AG04449 (cell line): ENCODE results near the gene HRH3.

Experiments used
- CTCF ChIA-PET: fragments of 350-600 bp; formaldehyde crosslinking; extraction: SDS; loops from one replicate; lab custom pipeline; 2021; ENCODE audit warnings: antibody characterized with exemption; lab: Yijun Ruan, JAX
- POLR2A ChIA-PET: fragments of 400-600, 350-600 bp; formaldehyde crosslinking; extraction: SDS; loops from one replicate; lab custom pipeline; 2020; ENCODE audit warnings: antibody characterized with exemption, inconsistent platforms; lab: Yijun Ruan, JAX
- DNase-seq: peaks from one replicate; pipeline ENCODE4 v3.0.0-alpha.2; 2010; ENCODE audit warnings: low read depth, low spot score
- H3K4me3 ChIP-seq: 2 replicates; pipeline ENCODE4 v1.5.1; 2011; ENCODE audit warnings: low read depth, mild to moderate bottlenecking, control low read depth, low read length
- TF ChIP-seq, protein P1 (sequence below): IDR thresholded peaks from one replicate; pipeline ENCODE4 v1.5.1; 2011; ENCODE audit warnings: mild to moderate bottlenecking, moderate library complexity, low read length, control low read depth, inconsistent platforms; ENCODE audit not compliant: insufficient read depth; ENCODE audit errors: missing control alignments

Gene HRH3

DNA sequence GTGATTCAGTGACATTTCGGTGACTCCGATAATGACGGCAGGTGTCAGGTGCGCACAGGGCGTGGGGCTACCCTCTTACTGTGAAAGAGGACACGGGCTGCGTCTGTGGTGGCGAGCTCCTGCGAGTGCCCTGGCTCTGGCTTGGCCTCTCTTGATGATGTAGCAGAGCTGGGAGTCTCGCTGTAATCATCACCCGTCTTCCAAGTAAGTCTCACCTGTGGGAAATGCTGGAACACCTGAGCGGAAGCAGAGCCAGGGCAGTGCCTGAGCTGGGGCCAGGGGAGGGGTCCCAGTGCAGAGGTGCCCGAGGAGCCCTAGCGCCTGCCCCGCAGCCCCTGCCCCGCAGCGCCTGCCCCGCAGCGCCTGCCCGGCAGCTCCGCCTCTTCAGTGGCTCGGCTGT, 23.0 kb upstream of the HRH3 start:
- no peak for DNase-seq
- ChIA-PET CTCF (no interaction called here), POLR2A (no interaction called here)
- TF ChIP-seq, protein P1, sequence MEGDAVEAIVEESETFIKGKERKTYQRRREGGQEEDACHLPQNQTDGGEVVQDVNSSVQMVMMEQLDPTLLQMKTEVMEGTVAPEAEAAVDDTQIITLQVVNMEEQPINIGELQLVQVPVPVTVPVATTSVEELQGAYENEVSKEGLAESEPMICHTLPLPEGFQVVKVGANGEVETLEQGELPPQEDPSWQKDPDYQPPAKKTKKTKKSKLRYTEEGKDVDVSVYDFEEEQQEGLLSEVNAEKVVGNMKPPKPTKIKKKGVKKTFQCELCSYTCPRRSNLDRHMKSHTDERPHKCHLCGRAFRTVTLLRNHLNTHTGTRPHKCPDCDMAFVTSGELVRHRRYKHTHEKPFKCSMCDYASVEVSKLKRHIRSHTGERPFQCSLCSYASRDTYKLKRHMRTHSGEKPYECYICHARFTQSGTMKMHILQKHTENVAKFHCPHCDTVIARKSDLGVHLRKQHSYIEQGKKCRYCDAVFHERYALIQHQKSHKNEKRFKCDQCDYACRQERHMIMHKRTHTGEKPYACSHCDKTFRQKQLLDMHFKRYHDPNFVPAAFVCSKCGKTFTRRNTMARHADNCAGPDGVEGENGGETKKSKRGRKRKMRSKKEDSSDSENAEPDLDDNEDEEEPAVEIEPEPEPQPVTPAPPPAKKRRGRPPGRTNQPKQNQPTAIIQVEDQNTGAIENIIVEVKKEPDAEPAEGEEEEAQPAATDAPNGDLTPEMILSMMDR: no peak
- H3K4me3 ChIP-seq: no peak overlapping the region

DNA sequence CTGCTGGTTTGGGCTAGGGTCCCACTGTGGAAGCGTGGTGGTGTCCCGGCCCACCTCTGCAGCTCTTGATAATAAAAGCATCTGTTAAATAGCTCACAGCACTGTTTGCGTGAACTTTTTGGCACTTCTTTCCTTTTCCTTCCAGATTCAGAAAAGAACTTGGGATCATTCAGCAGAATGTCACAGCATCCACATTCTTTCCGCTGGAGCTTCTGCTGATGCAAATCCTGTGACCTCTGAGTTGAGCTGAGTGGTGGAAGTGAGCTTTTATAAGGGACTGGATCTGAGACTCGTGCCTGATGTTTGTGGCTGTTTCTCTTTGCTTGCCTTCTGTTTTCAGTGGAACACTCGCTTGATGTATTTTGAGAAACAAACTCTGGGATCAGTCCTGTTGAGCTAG, 22.1 kb upstream of the HRH3 start:
- POLR2A ChIA-PET: no interaction called here
- DNase-seq: no peak
- CTCF ChIA-PET: interaction anchor here (1.4 kb wide), 1 partner anchor 12 kb away, joined by 4 read pairs; no protein-coding TSS in a partner anchor
- H3K4me3 ChIP-seq: no peak overlapping the region
- TF ChIP-seq, protein P1: no peak

DNA sequence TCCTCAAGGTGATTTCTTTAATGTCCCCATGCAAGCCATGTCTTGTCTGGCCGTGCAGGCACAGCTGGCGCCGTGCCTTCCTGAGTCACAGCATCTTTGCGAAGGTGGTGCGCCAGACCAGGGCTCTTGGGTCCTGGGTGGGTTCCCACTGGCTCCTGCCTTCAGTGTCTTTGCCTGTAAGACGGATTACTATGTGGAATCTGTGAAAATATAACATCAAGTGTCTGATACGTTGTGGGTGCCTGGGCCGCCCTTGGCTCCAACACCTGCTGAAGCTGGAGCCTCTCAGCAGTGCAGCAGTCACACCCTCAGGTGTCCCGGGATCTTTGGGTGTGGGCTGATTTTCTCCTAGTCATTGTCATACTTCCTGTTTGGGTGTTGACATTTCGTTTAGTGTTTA, 21.4 kb upstream of the HRH3 start:
- no peak for DNase-seq
- CTCF ChIA-PET: interaction anchor here (1.4 kb wide), 1 partner anchor 12 kb away, joined by 4 read pairs; no protein-coding TSS in a partner anchor
- H3K4me3 ChIP-seq: no peak overlapping the region
- POLR2A ChIA-PET: no interaction called here
- TF ChIP-seq, protein P1: no peak

DNA sequence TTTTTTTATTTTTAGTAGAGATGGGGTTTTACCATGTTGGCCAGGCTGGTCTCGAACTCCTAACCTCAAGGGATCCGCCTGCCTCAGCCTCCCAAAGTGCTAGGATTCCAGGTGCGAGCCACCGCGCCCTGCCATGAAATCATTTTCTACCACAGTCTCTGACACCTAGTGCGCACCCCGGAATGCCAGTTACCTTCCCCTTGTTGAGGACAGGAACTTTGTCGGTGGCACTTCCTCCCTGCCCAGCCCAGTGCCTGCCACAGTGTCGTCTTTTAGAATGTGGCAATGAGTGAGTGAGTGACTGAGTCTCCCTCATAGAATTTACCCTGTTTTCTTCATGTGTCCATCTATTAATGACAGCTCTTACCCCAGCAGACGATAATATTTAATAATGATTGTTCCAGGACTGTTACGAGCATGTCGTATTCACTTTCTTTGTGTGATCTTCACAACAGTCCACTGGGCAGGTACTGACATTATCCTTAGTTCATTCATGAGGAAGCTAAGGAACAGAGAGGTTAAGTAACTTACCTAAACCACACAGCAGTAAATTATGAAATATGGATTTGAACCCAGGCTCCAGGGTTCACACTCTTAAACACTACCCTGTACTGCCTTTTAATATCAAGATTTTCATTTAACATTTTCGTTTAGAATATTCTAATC, 20.1 kb upstream of the HRH3 start:
- 0 out of 2 replicates have a peak overlapping the region, but pooled peaks have one; percentile 27 for H3K4me3 ChIP-seq
- DNase-seq: no peak
- CTCF ChIA-PET: interaction anchor here (0.7 kb wide), 1 partner anchor 230 kb away, joined by 3 read pairs; no protein-coding TSS in a partner anchor
- POLR2A ChIA-PET: no interaction called here
- TF ChIP-seq, protein P1: no peak

DNA sequence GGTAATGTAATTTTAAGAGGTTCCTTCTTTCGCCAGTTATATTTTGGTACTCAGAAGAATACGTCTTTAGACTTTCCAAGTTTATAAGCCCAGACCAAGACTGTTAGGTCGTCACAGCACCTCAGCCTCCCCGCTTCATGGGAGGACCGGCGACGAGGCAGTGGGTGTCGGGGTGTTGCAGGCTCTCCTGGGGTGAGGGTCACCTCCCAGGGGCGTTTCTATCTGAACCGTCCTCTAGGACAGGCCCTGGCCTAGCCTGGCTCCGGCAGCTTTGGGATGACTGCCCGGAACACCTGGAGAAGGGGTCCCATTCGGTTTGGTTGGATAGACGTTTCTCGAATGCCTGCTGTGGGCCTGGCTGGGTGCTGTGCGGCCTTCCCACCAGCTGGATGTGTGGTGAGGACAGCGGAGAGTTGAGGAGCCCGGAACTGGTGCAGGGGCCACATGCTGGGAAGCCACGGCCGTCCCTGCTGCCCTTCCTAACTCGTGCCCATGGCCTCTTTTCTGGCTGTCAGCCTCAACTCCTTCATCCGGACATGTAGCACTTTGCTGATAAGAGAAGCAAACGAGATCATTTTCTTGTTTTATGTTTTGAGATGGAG, 19.3 kb upstream of the HRH3 start:
- ChIA-PET CTCF (no interaction called here), POLR2A (no interaction called here)
- TF ChIP-seq, protein P1: no peak
- no peak for DNase-seq
- H3K4me3 ChIP-seq: peak overlapping the region; percentile 91

DNA sequence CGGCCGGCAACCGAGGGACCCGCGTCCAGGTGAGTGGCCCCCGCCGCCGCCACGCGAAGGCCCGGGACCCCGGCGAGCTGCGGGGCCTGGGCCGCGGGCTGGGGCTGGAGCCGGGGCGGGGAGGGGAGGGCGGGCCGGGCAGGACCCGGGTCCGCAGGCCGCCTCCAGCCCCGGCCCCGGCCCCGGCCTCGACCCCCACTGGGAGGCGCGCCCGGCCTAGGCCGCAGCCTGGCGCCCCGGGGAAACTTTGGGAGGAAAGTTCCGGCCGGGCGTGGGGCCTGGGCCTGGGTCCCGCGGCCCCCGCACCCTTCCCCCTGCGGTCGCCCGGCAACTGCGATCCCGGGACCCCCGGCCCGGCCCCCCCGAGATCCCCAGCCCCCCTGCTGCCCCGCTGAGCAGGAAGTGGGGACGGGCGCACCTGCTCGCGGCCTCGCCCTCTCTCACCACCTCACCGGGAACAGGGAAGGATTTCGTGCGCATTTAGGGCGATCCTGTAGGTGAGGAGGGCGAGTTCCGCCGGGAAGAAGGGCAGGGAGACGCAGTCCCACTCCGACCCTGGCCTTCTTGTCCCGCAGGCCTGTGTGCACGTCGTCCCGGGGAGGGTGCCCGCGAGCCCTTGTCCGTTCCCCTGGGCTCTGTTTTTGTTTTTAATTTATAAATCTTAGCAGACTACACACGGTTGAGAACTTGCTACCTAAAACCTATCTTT, 18.6 kb upstream of the HRH3 start:
- TF ChIP-seq, protein P1: no peak
- ChIA-PET CTCF (no interaction called here), POLR2A (interaction anchor here (0.5 kb wide), 1 partner anchor 11 kb away, joined by 3 read pairs; no protein-coding TSS in a partner anchor)
- peak overlapping the region; percentile 91 for H3K4me3 ChIP-seq
- no peak for DNase-seq
